Limb (tissue), 2 donors: Measurements from ENCODE around the gene CD40.

ENCODE experiments used
- DNase-seq, 2 donors: peaks; one replicate each; pipeline ENCODE4 v3.0.0-alpha.2; 2016; ENCODE audit errors: extremely low spot score in 2 of 2

Gene CD40

DNA sequence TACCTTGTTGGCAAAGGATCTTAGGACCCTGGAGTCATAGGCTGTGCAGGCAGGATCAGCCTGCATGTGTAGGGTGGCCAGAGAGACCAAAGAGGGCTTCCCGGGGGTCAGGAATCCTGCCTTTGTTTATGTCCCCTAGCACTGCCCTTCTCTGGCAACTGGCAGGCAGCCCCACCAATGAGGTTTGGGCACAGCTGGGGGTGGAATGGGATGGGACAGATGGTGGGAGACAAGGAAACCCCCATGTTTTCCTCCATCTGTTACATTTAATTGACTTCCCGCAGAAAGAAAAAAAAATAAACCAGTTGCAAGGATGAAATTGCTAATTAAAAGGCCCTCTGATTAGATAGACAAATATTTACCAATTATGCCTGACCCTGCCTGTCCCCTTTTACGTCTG is 27.6 kb downstream of the CD40 start:
- DNase-seq = peak in 1 of 2 donors; percentile 52

DNA sequence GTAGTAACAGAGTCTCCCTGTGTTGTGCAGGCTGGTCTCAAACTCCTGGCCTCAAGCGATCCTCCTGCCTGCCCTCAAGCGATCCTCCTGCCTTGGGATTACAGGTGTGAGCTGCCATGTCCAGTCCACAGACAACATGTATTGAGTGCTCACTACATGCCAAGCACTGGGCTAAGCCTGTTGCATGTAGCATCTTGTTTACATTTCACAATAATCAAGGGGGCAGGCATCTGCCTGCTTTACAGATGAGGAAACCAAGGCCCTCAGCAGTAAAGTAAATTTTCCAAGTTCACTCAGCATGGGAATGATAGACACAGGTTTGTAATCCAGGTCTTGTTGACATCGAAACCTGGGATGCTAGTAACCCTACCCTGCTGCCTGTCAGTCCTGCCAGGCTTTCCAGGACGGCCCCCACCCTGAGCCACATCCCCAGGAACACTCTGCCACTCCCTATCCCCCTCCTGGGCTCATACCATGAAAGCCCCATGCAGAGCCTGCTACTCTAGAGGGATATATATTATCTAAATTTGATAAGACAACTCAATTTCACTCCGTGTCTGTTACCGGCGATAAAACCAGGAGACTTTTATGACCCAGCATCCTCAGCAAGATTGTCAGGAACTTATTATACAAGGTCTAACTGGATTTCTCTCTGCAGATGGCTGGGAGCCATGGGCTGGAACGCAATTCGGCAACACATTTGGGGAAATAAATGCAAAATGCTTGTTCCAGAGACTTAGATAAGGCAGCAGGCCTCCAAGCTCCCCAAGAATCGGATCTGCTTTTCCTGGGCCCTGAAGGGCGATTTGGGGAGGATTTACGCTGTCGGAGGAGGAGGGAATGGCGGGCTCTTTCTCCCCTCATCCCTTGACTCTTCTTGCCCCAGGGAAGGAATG is 30.4 kb downstream of the CD40 start:
- DNase-seq = no peak

DNA sequence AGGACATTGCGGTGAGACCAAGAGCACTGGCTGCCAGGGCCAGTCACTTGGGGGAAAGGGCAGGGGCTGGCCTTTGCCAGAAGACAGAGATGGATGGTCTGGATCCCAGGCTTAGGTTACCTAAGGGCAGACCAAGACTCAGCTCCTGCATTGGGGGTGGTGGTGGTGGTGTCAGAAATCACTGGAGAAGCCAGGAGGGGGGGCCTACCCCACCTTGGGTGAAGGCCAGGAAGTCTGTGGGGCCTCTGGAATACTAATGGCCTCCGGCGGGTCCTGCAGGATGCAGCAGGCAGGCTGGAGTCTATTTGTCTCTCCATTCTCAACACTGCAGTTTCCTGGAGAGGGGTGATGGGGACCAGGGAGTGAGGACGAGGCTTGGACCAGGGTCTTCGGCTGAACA is 32.8 kb downstream of the CD40 start:
- DNase-seq = peak in 1 of 2 donors; percentile 57

- no peak for DNase-seq
These were observed 33.8 kb downstream of the CD40 start for GRCh38 chr20:46151936-46152335.

- DNase-seq = no peak
These were observed 34.9 kb downstream of the CD40 start for GRCh38 chr20:46152824-46153586.

DNA sequence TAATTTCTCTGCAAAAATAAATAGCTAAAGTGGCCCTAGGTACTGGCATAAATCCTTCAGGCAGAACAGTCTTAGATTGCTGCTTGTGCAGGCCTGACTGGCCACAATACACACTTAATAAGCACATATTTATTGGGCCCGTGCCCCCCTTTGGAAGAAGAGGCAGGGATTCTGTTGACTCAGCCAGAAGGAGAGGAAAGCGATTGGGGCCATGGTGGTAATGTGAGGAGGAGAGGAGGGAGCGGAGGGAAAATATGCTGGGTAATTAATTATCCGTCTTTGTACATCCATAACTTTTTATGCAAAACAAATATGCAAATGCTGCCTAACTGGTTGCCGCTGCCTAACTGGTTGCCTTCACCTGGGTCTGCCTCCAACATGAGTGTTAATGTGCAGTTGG is 36.2 kb downstream of the CD40 start:
- DNase-seq = no peak

GRCh38 chr20:46154796-46155195 is 36.7 kb downstream of the CD40 start:
- DNase-seq = no peak

DNA sequence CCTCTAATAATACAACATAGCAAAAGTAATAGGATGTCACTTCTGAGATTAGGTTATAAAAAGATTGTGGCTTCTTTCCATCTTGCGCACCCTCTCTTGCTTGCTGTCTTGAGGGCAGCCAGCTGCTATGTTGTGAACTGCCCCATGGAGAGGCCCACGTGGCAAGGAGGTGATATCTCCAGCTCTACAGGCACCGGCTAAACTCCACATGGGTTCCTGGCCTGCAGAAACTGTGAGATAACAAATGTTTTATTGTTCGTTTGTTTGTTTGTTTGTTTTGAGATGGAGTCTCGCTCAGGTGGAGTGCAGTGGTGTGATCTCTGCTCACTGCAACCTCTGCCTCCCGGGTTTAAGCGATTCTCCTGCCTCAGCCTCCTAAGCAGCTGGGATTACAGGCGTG is 38.0 kb downstream of the CD40 start:
- DNase-seq = no peak

GRCh38 chr20:46157076-46157592 is 39.0 kb downstream of the CD40 start:
- DNase-seq = no peak

GRCh38 chr20:46157625-46158024 is 39.5 kb downstream of the CD40 start:
- DNase-seq = no peak

DNA sequence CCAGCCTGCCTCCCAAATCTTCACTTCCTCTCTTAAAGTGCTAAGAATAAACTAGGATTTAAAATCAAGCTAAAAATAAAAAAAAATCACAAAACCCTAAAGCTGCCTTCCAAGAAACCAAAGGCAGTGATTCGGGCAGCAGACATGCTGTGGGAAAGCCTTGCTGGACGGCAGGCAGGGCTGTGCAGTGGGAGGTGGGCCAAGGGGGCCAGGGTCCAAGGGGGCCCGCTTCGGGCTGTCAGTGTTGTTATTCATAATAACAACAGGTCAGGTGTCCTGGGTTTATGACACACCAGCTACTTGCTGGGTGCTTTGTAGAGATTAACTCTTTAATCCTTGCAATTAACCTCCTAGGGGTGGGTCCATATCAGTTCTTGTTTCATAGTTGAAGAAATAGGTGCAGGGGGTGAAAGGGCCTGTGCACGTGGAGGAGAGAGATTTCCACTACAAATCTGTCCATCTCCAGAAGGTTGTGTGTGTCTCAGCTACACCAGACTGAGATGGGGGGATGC is 40.4 kb downstream of the CD40 start:
- DNase-seq = no peak

GRCh38 chr20:46159101-46159897 is 41.2 kb downstream of the CD40 start:
- no peak for DNase-seq

DNA sequence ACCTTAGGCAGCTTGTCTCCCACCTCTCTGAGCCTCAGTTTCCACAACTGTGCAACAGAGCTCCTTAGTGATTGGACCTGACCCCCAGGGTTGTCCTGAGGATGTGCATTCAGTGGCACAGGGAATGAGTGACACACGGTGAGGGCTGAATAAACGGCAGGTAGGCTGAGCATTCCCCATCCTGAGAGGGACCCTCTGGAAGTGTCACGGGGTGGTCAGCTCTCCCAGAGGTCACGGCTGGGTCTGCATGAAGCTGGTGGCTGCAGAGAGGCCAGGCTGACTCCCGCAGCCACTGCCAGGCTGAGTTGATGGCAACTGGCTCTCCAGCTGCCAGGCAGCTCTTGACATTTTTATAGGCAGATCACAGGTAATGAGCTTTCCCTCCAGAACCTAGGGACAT is 42.5 kb downstream of the CD40 start:
- DNase-seq = no peak

DNA sequence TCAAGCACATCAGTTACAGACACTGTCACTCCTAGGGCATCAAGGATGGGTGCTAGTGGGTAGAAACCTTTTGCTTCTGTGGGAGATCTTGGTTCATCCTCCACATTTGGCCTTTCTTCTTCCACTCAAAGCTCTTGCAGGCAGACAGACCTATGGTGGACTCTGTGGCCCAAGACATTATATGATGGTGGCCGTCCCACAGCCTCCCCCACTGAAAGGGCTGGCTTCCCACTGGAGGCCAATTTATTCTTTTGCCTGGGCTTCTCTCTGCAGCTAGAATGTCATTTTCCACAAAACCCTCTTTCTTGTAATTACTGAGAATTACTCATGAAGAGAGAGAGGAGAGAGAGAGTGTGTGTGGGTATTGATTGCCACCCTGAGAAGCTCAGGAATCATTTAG is 43.8 kb downstream of the CD40 start:
- no peak for DNase-seq

DNA sequence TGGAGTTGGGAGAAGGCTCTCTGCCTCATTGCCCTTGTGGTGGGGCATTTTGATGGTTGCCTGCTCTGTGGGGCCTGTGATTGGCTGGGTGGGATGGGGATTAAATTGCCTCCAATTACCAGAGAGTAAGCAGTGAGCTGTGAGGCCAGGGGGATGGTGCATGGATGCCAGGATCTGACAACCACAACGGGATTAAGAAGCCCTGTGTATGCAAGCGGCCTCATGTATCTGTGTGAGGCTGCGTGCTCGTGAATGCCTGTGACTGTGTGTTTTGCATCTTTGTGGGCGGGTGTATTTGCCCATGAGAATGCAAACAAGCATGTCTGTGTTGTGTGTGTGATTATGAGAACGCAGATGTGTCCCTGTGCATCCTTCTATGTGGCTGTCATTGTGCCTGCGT is 46.1 kb downstream of the CD40 start:
- no peak for DNase-seq

- DNase-seq = no peak
These were observed 49.0 kb downstream of the CD40 start for GRCh38 chr20:46167080-46167479.

DNA sequence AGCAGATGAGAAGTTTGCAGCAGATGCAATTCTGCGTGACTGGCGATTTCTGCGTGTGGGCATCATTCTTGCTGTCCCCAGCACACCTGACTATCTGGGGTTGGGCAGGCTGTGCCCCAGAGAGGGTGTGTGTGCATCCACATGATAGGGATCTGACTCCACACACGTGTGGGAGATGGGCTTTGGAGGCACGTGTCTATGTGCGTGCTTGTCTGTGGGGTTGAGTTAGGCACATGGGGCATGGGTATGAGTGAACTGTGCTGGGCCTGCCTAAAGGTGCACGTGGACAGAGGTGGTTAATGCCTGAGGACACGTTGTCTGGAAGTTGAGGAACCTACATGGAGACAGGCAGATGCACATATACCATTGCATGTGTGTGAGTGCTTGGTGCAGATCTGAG is 50.3 kb downstream of the CD40 start:
- no peak for DNase-seq

DNA sequence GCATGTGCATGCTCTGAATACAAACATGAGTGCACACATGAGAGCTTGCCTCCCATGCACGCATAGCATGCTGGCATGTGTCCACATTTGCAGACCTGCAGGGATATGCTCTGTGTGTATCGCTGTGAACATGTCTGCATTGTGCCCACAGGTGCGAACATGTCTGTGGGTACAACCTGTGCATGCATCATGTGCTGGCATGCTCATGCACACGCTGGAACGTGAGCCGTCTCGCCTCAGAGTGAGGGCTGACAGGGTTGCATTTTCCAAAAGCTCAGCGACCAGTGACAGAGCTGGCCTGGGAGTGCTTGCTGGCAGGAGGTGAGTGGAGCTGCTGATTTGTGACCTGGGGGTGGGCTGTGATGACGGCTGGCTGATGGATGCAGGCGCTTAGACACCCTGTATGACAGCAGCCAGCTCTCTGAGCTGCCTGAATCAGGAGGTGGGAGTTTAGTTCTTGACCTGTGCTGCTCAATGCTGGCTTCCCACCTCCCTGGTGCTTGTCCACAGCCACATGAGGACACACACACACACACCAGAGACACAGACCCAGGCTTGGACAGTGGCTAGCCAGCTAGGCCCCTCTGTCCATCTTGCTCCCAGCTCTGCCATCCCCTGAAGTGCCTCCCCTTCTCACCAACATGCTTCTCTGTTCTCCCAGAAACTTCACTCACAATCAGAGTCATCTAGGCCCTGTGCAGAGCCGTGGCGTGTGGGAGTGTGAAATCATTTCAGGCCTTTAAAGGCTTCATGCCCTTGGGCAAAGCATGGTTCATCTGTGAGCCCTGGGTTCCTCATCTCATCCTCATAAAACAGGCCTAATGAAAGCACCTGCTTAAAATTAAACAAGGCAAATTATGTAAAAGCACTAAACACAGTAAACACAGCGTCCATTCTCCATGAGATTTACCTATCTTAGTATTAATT is 51.4 kb downstream of the CD40 start:
- DNase-seq = no peak

DNA sequence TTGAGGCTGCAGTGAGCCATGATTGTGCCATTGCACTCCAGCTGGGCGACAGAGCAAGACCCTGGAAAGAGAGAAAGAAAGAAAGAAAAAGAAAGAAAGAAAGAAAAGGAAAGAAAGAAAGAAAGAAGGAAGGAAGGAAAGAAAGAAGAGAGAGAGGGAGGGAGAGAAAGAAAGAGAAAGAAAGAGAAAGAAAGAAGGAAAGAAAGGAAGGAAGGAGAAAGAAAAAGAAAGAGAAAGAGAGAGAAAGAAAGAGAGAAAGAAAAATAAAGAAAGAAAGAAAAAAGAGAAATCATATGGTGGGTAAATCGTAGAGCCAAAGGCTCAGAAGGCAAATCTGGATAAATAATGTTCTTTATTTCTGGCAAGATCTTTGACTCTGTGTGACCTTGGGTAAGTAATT is 53.4 kb downstream of the CD40 start:
- DNase-seq = no peak

DNA sequence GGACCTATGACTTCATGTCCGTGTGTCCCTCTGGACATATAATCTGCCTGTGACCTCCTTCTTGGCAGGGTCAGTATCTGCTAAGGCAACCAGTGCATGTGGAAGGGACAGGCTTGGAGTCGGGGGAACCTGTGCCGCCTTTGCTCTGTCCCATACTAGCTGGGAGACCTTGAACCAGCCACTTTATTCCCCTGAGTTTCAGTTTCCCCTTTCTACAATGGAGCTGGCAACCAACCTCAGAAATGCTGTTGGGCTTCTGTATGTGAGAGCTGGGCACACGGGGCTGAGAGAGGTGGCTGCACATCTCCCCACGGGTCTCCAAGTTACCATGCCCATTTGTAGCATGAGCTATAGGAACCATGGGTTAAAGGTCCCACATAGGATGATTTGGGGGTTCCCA is 53.8 kb downstream of the CD40 start:
- DNase-seq = no peak
